Esophagus squamous epithelium (tissue), 5 donors: ENCODE results near the gene ANTXR1. TPM values are rescaled to one million over a fixed set of nuclear protein-coding genes. Genes with fewer than 3 reads are reported as not detected.

Experiments
- DNase-seq: peaks from one replicate; lab custom pipeline; 2025; lab: John Stamatoyannopoulos, UW
- H3K27ac ChIP-seq, 4 donors: fragments of 200-600 bp; sonication (generic); one replicate each; pipeline ENCODE4 v1.5.1; 2016 to 2019; ENCODE audit warnings: mild to moderate bottlenecking in 1 of 4
- H3K27me3 ChIP-seq, 4 donors: fragments of 200-600 bp; sonication (generic); 1 replicate in 3 of 4; 2 replicates in 1 of 4; pipeline versions ENCODE4 v1.5.1 to v1.6.0; 2017 to 2021; ENCODE audit warnings: antibody characterized with exemption in 1 of 4
- H3K36me3 ChIP-seq, 3 donors: fragments of 200-600 bp; sonication (generic); one replicate each; pipeline ENCODE4 v1.5.1; 2016 to 2019
- H3K4me1 ChIP-seq, 3 donors: fragments of 200-600 bp; sonication (generic); one replicate each; pipeline ENCODE4 v1.5.1; 2017 to 2019
- H3K4me3 ChIP-seq, 4 donors: fragments of 200-600 bp; sonication (generic); 1 replicate in 3 of 4; 2 replicates in 1 of 4; pipeline ENCODE4 v1.5.1; 2016 to 2019; ENCODE audit warnings: mild to moderate bottlenecking in 2 of 4, moderate library complexity in 1 of 4
- H3K9me3 ChIP-seq, 3 donors: fragments of 200-600 bp; sonication (generic); one replicate each; pipeline ENCODE4 v1.5.1; 2016 to 2019
- POLR2A ChIP-seq, 4 donors: fragments of 450-650 bp; IDR thresholded peaks; one replicate each; pipeline ENCODE4 v1.6.1; 2017; ENCODE audit warnings: antibody characterized with exemption in 4 of 4, mild to moderate bottlenecking in 4 of 4, moderate library complexity in 3 of 4
- WGBS, 2 donors: methylation state at CpG; one replicate each; pipeline ENCODE4 v1.1.5; 2018; 5-methylcytosine and 5-hydroxymethylcytosine counted together
- intact Hi-C: fragments of 100-400 bp; cut with DNase I; formaldehyde crosslinking; loops from one replicate; pipeline ENCODE4 v1.15.0; 2022
- total RNA-seq, 4 donors: library from RNA; depleted of rRNA; stranded (reverse); fragments of >200 nt; gene quantifications; one replicate each; pipeline ENCODE4 v1.1.0, GENCODE V29; 2016
- TF ChIP-seq, protein P1 (sequence below), 6 experiments: fragments of 450-650 bp in 4 of 6; fragments of 200-600 bp in 2 of 6; sonication (generic) in 2 of 6; IDR thresholded peaks; one replicate each; pipeline ENCODE4 v1.5.1; 2016 to 2019; ENCODE audit warnings: antibody characterized with exemption in 6 of 6, mild to moderate bottlenecking in 4 of 6, moderate library complexity in 4 of 6
- donor health status: DM: yes; HTN: yes; CAD: no.

The ANTXR1 gene
- total RNA-seq, 4 donors from 2014 or later = 7.8 to 50.9 (median 17.3) TPM

DNA sequence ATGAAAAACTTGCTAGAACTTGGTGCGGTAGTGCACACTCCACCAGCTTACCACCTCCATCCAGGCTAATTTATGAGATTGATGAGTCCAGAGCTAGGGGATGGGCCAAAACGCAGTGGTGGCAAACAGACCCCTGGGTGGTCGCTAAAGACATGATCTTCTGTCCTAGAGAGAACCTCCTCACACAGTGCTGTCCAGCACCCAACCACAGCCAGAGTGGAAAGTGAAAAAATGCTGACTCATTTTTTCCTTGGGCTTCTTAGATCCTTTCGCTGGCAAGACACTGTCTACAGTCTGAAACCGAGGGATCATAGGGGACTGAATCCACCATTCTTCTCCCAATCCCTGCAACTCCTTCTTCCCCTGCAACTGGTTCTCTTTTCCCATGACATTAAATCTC is 4.1 kb downstream of the ANTXR1 start:
- H3K9me3 ChIP-seq = no peaks in the 10 kb centered on the region
- WGBS, 2 donors = 46 to 66% methylated on average over 5 of the region's 5 CpGs
- intact Hi-C loops = no loop called here
- TF ChIP-seq POLR2A (IDR thresholded peaks at IDR 0.05) = no peak
- TF ChIP-seq, protein P1, sequence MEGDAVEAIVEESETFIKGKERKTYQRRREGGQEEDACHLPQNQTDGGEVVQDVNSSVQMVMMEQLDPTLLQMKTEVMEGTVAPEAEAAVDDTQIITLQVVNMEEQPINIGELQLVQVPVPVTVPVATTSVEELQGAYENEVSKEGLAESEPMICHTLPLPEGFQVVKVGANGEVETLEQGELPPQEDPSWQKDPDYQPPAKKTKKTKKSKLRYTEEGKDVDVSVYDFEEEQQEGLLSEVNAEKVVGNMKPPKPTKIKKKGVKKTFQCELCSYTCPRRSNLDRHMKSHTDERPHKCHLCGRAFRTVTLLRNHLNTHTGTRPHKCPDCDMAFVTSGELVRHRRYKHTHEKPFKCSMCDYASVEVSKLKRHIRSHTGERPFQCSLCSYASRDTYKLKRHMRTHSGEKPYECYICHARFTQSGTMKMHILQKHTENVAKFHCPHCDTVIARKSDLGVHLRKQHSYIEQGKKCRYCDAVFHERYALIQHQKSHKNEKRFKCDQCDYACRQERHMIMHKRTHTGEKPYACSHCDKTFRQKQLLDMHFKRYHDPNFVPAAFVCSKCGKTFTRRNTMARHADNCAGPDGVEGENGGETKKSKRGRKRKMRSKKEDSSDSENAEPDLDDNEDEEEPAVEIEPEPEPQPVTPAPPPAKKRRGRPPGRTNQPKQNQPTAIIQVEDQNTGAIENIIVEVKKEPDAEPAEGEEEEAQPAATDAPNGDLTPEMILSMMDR (IDR thresholded peaks at IDR 0.05) = no peak
- peaks cover 0 to 93% (median 38%) of the 10 kb centered on the region in 3 donors for H3K4me1 ChIP-seq
- peak overlapping the region in 3 of 4 donors; percentile 10 to 21 (median 21) for H3K27ac ChIP-seq
- peaks cover 0 to 22% (median 0%) of the 10 kb centered on the region in 4 donors for H3K27me3 ChIP-seq
- H3K36me3 ChIP-seq = no peaks in the 10 kb centered on the region
- H3K4me3 ChIP-seq = peak overlapping the region in 1 of 4 donors; percentile 29
- no peak for DNase-seq

DNA sequence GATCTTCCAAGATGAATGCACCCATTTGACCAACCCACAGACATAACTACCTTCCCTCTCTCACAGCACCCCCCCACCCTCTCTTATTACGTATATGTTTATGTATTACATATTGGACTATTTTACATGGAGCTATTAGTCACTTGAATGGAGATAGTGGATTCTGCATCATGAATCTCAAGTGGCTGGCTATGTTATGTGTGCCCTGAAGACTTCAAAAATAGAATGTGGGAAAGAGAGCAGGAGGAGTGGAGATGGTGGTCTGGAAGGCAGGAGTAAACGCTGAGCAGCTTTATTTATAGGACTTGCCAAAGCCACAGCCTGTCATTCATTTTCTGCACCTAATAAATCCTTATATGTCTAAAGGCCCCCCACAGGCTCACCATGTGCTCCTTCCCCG is 4.9 kb downstream of the ANTXR1 start:
- 60 to 78% methylated on average over 3 of the region's 3 CpGs for WGBS, 2 donors
- H3K27me3 ChIP-seq = peaks cover 0 to 22% (median 0%) of the 10 kb centered on the region in 4 donors
- H3K4me3 ChIP-seq = peak overlapping the region in 1 of 4 donors; percentile 29
- peaks cover 0 to 96% (median 40%) of the 10 kb centered on the region in 3 donors for H3K4me1 ChIP-seq
- DNase-seq = no peak
- H3K36me3 ChIP-seq = no peaks in the 10 kb centered on the region
- H3K27ac ChIP-seq = peak overlapping the region in 2 of 4 donors; percentile 10 to 21
- TF ChIP-seq POLR2A (IDR thresholded peaks at IDR 0.05) = no peak
- TF ChIP-seq, protein P1 (IDR thresholded peaks at IDR 0.05) = no peak
- intact Hi-C loops = no loop called here
- no peaks in the 10 kb centered on the region for H3K9me3 ChIP-seq

DNA sequence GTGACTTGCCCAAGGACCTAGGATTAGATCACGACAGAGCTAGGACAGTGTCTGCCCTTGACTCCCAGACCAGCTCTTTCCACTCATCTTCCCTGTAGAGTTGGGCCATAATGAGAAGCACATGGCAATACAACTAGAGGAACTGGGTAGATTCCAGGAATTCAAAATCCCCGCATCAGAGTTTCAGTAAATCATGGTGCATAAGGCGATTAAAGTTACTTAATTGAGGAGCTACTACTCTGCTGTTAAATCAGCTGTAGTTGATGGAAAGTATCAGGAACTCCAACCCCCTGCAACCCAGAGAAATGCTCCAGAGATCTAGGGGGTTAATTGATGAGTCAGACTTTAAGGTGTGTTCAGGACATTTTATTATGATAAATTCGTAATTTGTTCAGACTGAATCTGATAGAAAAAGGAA is 5.7 kb downstream of the ANTXR1 start:
- DNase-seq = no peak
- intact Hi-C loops = no loop called here

DNA sequence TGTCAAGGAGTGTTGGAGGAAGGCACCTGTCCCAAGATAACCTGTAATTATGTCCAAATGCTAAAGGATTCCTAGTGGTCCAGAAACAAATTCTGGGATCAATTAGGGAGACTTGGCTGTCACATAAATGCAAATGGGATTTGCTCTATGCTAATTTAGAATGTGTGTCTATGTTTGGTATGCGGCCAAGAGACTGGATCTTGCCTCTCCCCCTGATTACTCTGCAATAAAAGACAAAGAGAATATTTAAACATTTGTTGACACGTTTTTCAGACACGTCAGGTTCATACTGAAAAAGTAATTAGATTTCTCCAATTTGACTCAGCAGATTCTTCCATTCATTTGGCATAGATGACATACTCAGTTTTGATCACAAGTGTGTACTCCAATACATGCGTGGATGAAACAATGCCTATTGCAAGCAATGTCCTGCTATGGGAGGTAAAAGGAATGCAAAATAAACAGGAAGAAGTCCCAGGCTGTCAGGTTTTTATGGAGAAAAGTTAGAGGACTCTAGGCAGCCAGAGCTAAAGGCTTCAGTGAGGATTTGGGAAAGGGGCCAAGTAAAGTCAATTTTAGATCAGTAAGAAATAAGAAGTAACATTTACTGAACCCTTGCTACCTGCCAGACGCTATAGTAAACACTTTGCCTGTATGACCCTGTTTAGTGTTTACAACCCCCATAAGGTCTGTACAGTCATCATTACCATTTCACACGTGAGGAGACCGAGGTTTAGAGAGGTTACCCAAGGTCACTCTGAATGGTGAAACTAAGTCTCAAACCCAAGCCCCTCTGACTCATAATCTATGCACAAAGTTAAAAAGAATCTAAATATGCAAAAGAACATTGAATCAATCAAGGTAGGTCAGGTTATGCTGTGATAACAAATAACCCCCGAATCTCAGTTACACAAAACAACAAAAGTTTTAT is 7.8 kb downstream of the ANTXR1 start:
- no peak overlapping the region for H3K27ac ChIP-seq
- H3K36me3 ChIP-seq = no peaks in the 10 kb centered on the region
- peaks cover 0 to 74% (median 33%) of the 10 kb centered on the region in 3 donors for H3K4me1 ChIP-seq
- H3K27me3 ChIP-seq = peaks cover 0 to 2% (median 0%) of the 10 kb centered on the region in 4 donors
- no peak overlapping the region for H3K4me3 ChIP-seq
- no peaks in the 10 kb centered on the region for H3K9me3 ChIP-seq
- intact Hi-C loops = no loop called here
- TF ChIP-seq, protein P1 (IDR thresholded peaks at IDR 0.05) = no peak
- no peak for TF ChIP-seq POLR2A (IDR thresholded peaks at IDR 0.05)
- DNase-seq = no peak
- 50 to 53% methylated on average over 8 of the region's 8 CpGs for WGBS, 2 donors

More for the DNA sequence above, 5.7 kb downstream of the ANTXR1 start:
- Histone ChIP-seq H3K4me3 (no peak overlapping the region), H3K4me1 (peaks cover 0 to 89% (median 39%) of the 10 kb centered on the region in 3 donors), H3K27ac (no peak overlapping the region), H3K27me3 (peaks cover 0 to 14% (median 0%) of the 10 kb centered on the region in 4 donors), H3K36me3 (no peaks in the 10 kb centered on the region), H3K9me3 (no peaks in the 10 kb centered on the region)
- no peak for TF ChIP-seq POLR2A (IDR thresholded peaks at IDR 0.05)
- TF ChIP-seq, protein P1 (IDR thresholded peaks at IDR 0.05) = no peak
- WGBS, 2 donors = 60 to 70% methylated on average over 3 to 4 of the region's 4 CpGs

DNA sequence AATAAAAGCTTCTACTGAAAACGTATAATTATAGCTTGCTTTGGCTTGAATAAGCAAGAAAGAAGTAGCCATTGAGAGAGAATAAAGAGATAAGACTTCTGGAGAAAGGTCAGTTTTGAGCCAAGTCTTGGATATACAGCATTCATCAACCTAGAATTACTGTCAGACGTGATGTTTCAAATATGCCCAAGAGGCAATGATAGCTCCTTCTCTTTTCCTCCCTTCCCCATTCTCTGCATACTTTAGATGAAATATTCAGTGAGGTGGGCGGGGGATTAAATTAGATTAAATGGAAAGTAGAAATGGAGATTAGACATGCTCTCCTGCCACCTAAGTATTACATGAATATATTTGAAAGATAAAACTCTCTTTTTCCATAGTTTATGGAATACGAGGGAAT is 8.7 kb downstream of the ANTXR1 start:
- H3K4me3 ChIP-seq = no peak overlapping the region
- TF ChIP-seq, protein P1 (IDR thresholded peaks at IDR 0.05) = no peak
- no peak for TF ChIP-seq POLR2A (IDR thresholded peaks at IDR 0.05)
- DNase-seq = no peak
- H3K36me3 ChIP-seq = no peaks in the 10 kb centered on the region
- intact Hi-C loops = no loop called here
- H3K27me3 ChIP-seq = peaks cover 0 to 2% (median 0%) of the 10 kb centered on the region in 4 donors
- WGBS, 2 donors = 65 to 70% methylated on average over 3 to 4 of the region's 4 CpGs
- H3K27ac ChIP-seq = peak overlapping the region in 1 of 4 donors; percentile 27
- peaks cover 0 to 75% (median 33%) of the 10 kb centered on the region in 3 donors for H3K4me1 ChIP-seq
- no peaks in the 10 kb centered on the region for H3K9me3 ChIP-seq
